Loucy (cell line): Measurements from ENCODE around the gene POLR3G.

Source experiments
- EZH2phosphoT487 ChIP-seq: fragments of 200-600 bp; IDR thresholded peaks from 2 replicates; pipeline ENCODE4 v1.6.1; 2018; ENCODE audit warnings: antibody characterized with exemption, mild to moderate bottlenecking, moderate library complexity, borderline replicate concordance
- TF ChIP-seq, protein P1 (sequence below): fragments of 200-600 bp; sonication (generic); conservative IDR thresholded peaks from 2 replicates; pipeline ENCODE4 v1.5.1; 2014; ENCODE audit warnings: mild to moderate bottlenecking, antibody characterized with exemption, low read length

DNA sequence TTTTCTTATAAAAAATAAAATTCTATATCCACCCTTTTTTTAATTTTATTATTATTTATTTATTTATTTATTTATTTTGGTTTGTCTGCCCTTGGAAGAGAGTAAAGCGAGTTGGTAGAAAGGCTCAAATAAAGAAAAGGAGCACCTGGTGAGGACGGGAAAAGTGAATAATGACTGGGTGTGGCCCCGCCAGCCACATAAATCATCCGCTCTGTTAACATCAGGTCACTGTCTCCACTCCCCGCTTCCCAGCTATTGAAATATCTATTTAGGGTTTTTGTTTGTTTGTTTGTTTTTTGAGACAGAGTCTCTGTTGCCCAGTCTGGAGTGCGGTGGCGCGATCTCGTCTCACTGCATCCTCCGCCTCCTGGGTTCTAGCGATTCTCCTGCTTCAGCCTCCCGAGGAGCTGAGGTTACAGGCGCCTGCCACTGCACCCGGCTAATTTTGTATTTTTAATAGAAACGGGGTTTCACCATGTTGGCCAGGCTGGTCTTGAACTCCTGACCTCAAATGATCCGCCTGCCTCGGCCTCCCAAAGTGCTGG is 844 bp downstream of the POLR3G start:
- TF ChIP-seq, protein P1, sequence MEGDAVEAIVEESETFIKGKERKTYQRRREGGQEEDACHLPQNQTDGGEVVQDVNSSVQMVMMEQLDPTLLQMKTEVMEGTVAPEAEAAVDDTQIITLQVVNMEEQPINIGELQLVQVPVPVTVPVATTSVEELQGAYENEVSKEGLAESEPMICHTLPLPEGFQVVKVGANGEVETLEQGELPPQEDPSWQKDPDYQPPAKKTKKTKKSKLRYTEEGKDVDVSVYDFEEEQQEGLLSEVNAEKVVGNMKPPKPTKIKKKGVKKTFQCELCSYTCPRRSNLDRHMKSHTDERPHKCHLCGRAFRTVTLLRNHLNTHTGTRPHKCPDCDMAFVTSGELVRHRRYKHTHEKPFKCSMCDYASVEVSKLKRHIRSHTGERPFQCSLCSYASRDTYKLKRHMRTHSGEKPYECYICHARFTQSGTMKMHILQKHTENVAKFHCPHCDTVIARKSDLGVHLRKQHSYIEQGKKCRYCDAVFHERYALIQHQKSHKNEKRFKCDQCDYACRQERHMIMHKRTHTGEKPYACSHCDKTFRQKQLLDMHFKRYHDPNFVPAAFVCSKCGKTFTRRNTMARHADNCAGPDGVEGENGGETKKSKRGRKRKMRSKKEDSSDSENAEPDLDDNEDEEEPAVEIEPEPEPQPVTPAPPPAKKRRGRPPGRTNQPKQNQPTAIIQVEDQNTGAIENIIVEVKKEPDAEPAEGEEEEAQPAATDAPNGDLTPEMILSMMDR = no peak
- no peak for TF ChIP-seq EZH2phosphoT487
